ENCODE measurements around the gene CTXN3.

The CTXN3 gene

DNA sequence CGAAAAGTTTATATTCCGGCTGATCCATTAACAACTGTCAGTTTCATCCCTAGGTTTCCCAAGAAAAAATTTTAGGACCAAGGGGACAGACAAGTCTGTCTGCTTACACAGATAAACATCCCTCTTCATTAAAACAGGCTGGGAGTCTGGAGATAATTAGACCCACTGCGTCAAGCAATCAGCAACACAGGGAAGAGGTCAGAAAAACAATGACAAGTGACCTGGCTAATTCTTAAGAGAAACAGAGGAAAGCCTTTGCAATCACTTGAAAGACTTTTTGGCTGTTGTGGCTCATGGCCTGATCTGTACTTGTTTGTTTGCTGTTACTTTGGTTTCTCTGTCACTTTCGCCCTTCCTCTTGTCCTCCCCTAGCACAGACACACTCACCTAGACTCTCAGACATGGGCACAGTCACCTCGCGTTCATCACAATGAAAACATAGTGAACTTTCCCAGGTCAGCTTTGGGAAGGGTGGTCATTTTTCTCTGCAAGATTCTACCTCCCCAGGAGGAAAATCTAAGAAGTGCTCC lies 51.4 kb downstream of the CTXN3 start:
- DNase-seq: no peak

GRCh38 chr5:127702434-127702833 lies 53.6 kb downstream of the CTXN3 start:
- DNase-seq: no peak

DNA sequence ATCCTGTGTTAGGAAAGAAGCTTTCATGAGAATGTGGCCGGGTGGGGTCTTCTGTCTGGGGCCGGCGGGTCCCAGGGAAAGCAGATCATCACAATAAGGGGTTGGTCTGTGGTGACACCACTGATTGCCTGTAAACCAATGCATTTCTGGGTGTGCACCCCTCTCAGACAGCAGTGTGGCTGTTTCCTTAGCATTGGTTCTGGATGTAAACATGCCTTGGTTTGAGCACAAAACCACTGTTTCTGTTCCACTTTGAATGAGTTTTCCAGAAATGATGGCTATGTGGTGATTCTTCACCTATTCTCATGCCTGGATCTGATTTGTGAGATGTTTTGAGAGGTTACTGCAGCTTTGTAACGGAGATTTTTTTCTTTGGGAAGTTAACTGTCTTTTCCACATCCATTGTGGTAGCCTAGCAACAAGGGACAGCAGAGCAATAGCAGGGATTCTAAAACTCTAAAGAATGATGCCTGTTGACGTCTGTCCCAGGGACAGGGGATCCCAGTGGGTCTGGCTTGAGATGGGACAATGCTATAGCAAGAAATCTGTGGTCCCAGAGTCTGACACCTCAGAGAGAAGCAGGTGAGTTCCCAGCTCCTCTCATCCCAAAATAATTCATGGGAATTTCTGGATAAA lies 54.2 kb downstream of the CTXN3 start, which contains the start of gene CCDC192:
CCDC192 (plus strand) TSS at position 466 of the 636 bp plus-strand sequence; CDS start at position 521, 55 bp downstream.
- DNase-seq: no peak

DNA sequence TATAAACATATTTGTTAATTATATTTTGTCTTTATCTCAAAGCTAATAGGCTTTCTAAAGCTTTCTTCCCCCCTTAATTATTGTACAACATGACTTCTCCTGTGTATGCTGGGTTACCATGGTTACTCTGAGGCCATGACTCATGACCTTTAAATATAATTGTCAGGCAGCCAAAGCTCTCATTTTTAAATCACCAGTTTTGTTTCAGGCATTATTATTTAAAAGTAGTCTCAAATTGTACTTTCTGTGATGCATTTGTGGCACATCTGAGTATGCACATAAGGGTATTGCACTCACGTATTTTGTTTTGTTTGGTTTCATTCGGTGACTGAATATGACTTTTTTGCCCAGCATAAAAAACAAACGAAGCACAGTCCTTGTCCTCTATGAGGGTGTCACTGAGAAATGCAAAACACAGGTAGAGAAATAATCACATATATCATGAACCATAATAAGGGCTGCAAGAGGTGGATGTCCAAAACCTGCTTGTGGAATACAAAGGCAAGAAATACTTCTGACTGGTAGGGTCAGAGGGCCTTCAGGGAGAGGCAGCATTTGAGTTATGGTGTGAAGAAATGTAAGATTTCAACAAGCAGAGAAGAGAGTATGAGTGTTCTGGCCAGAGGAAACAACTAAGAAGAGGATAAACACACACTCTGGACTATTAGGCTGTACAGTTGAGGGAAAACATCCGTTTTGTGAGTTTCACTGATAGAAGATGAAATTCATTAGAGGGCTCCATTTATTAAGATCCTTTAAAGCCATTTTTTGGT lies 56.4 kb downstream of the CTXN3 start:
- peak; percentile 49 for DNase-seq

DNA sequence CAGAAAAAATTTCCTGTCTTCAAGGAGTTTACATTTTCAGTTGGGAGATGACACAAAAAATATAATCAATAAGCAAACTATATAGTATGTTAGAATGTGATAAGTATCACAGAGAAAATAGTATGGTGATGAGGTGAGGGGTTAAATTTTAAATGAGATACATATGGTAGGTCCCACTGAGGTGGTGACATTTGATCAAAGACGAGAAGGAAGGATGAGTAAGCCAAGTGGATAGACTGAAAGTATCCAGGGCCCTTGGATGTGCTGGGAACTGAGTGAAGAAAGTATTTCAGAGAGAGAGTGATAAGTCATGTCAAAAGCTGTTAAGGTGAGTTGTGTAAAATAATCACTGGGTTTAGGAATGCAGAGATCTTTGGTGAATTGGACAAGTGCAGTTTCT lies 57.8 kb downstream of the CTXN3 start:
- no peak for DNase-seq

DNA sequence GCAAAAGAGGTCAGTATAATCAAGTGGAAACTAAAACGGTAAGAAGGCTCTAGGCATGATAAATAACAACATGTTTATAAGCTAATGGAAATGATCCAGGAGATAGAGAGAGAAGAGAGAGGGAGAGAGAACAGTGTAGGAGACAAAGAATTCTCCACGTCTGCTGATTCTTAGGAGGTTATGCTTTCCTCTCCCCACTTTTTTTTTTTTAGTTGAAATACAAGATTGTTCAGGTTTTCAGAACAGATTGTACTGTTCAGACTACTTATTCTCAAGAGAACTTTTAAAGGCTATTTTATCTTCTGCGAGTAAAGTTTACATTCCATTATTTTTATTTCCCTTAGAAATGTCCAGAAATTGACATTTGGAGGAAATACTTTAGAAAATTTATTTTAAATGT lies 58.3 kb downstream of the CTXN3 start:
- no peak for DNase-seq

Data from kidney glomerular epithelial cell (primary cell).